GM19397 (cell line): ENCODE measurements around the gene DTNBP1.
"Not testable (repeated sequence)": the region's sequence is repeated elsewhere in the genome, so short reads cannot be mapped to it uniquely, and the experiment has no call there.

Experiments
- ATAC-seq: cut with Tn5 transposase; IDR thresholded peaks from one replicate; pipeline ENCODE4 v1.9.1; 2021; ENCODE audit warnings: mild to moderate bottlenecking, moderate library complexity; ENCODE audit not compliant: unreplicated experiment

The DTNBP1 gene

GRCh38 chr6:15672291-15672690, 9.5 kb upstream of the DTNBP1 start:
- ATAC-seq = no peak

DNA sequence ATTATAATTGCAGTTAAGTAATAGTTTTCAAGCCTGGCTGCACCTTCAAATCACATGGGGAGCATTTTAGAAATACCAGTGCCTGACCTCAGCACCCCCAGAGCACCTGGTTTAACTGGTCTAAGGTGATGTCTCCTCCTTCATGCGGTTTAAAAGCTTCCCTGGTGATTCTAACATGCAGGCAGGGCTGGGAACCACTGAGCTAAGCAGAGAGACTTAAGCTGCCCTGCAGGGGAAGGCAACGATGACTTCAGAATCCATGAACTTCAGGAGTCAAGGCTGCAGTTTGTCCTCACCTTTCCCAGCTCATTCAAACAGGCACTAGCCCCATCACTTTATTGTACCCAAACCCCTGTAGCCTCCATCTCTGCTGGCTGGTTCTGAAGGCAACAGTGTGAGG, 6.1 kb upstream of the DTNBP1 start:
- no peak for ATAC-seq

- ATAC-seq = not testable (repeated sequence)
Measured at GRCh38 chr6:15666896-15667295, 4.1 kb upstream of the DTNBP1 start.

DNA sequence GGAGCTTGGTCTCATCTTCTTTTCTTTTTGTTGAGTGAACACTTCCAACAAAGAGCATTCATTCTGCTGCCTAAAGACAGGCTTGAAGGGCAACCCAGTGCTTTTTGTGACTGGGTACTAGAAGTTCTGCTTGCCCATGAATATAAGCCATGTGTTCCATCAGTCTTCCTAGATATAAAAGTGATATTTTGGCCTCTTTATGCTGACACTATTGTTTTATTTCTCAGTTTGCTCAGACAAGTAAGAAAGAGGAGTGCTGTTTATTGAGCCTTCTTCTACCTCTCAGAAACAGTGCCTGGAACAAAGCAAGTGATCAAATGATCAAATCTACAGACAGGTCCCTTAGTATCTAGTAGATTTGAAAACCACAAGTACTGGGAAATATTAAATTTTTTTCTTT, 2.4 kb upstream of the DTNBP1 start:
- no peak for ATAC-seq

GRCh38 chr6:15663130-15663871, 473 bp upstream of the DTNBP1 start:
- ATAC-seq = no peak

GRCh38 chr6:15661853-15662325, 939 bp downstream of the DTNBP1 start:
- ATAC-seq = no peak

DNA sequence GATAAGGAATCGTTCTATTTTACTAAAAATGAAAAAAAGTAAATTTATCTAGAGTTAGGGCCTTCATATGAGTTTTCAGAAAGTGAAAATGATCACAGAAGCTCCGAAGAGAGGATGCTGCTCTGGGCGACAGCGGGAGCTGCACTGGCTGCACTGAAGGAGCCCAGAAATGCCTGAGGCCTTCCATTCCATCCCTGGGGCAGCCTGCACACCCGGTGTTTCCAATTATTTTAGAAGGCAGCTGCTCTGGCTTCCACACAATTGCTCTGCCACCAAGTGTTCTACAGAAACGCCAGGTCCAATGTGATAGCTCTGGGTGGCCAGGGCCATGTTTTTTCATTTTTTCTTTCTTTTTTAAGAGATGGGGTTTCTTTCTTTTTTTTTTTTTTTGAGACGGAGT, 3.6 kb downstream of the DTNBP1 start:
- no peak for ATAC-seq

DNA sequence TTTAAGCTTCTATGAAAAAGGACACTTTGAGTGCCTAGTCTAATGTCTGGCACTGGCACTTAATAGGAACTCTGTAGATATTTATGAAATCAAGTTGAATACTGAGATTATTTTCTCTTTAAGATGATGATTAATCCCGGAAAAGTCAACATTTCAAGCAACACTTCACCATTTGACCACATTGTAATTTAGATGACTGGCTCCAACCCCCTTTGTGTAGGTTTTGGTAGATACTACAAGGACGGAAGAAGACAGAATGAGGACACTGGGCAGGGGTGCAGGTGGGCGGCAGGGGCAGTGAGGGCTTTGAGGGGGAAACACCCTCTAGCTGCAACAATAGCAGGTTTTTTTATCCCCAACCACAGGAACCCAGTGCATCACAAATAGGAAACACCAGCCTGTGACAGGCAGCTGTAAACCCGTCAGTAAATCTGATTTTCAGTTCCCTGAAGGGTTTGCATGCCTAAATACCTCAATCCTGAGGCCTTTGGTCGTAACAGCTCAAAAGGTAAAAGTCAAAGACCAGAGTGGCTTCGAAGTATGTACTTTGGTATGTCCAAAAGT, 4.6 kb downstream of the DTNBP1 start:
- no peak for ATAC-seq

- no peak for ATAC-seq
Measured at GRCh38 chr6:15657290-15657689, 5.5 kb downstream of the DTNBP1 start.

DNA sequence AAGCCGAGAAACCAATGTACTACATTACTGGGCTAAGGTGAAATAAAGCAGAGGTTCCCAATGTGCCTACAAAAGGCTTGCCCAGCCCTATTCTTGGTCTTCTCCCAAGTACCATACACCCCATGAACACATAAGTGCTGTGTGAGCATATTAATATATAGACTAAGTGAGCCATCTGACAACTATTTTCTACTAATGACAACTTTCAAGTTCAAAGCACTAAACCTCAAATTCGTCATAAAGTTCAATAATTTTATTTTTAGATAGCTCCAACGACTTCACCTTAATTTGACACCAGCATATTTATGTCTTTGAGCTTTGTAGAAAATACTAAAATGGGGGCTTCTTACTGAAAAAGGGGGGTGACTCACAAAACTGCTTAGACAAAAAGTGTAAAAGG, 6.7 kb downstream of the DTNBP1 start:
- ATAC-seq = no peak

DNA sequence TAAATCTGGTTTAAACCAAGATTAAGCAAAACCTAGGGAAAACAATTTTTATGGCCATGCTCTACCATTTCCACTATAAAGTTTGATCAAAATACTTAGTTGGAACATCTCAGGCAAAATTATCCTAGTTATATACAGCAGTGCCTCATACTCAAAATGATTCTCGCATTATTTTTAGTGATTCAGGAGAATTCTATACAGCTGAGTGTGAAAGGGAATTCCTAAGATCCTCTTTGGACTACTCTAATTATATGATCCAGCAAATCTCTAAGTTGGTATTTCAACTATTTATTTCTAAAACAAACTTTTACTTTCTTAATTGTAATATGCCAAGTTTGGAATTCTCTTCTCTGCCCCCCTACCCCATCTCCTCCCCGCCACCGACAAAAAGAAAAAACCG, 8.6 kb downstream of the DTNBP1 start:
- no peak for ATAC-seq

DNA sequence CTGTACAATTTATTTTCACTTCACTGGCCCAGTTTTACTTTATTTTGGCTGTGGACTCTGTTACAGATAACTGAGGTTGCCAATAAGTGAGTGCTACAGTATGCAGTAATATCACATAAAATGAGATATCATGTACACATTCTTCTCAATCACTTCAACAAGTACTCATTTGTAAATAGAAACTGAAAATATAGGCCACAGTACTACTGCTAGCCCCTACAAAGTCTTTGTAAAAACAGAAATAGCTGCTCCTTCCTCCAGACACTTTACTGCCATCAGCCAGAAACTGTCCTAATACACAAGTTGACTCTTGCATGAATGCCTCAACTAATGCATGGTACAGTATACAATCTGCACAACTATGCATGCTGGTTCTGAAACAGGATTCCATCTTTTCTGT, 9.2 kb downstream of the DTNBP1 start:
- ATAC-seq = no peak

DNA sequence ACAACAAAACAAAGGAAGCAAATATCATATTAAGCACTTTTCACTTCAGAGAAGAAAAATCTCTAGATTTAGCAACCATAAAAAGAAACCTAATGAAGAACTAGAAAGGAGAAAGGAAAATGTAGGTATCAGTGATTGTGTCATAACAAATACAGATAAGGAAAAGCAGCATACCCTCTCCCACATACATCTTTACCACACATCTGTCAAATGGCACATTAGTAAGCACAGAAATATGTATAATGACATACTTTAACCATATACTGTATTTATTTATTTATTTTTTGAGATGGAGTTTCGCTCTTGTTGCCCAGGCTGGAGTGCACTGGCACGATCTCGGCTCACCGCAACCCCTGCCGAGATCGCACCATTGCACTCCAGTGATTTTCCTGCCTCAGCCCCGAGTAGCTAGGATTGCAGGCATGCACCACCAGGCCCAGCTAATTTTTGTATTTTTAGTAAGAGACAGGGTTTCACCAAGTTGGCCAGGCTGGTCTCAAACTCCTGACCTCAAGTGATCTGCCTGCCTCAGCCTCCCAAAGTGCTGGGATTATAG, 12.7 kb downstream of the DTNBP1 start:
- not testable (repeated sequence) for ATAC-seq

DNA sequence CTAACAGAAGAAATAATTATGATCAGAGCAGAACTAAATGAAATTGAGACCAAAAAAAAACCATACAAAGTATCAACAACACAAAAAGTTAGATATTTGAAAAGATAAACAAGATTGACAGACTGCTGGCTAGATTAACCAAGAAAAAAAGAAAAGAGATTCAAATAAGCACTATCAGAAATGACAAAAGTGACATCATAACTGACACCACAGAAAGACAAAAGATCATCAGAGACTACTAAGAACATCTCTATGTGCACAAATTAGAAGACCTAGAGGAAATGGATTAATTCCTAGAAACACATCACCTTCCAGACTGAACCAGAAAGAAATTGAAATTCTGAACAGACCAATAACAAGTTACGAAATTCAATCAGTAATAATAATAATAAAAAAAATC, 17.9 kb downstream of the DTNBP1 start:
- no peak for ATAC-seq

GRCh38 chr6:15643542-15643941, 19.3 kb downstream of the DTNBP1 start:
- no peak for ATAC-seq

- ATAC-seq = no peak
Measured at GRCh38 chr6:15642276-15642675, 20.6 kb downstream of the DTNBP1 start.

GRCh38 chr6:15638373-15638772, 24.5 kb downstream of the DTNBP1 start:
- ATAC-seq = no peak

- no peak for ATAC-seq
Measured at GRCh38 chr6:15631432-15631831, 31.4 kb downstream of the DTNBP1 start.

DNA sequence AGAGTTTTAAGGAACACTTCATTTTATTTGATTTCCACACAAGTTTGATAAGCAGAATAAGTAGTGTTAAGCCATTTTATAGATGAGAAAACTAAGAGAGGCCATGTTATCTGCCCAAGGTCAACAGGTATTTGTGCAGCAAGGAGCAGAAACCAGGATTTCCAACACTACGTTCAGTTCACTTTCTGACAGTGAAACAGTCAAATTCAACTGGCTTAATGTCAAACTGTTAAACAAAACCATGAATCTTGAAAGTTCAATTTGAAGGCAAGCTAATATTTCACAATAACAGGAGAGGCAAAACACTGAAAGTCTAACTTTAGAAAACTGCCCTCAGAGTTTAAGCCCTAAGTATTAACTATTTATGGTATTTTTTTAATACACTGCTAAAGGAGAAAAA, 32.6 kb downstream of the DTNBP1 start:
- no peak for ATAC-seq

GRCh38 chr6:15629487-15629886, 33.3 kb downstream of the DTNBP1 start:
- no peak for ATAC-seq

DNA sequence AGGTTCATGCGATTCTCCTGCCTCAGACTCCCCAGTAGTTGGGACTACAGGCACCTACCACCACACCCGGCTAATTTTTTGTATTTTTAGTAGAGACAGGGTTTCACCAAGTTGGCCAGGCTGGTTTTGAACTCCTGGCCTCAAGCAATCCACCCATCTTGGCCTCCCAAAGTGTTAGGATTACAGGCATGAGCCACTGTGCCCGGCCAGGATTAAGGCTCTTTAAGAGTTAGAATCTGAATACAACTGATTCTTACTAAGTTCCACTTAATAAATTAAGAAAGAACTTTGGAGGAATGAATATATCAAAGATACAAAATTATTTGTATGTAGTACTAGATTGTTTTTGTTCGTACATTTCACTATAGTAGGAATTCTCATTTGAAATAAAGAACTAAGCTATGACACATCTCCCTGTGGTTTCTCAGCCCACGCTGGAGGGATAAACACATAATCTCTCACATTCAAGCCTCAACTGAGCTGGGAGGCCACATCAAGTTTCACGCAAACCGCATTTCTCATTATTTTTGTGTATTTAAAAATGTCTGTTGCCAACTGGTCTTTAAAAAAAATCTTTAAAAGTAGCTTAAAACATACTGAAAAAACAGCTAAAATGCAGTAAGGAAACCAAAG, 34.2 kb downstream of the DTNBP1 start:
- no peak for ATAC-seq

DNA sequence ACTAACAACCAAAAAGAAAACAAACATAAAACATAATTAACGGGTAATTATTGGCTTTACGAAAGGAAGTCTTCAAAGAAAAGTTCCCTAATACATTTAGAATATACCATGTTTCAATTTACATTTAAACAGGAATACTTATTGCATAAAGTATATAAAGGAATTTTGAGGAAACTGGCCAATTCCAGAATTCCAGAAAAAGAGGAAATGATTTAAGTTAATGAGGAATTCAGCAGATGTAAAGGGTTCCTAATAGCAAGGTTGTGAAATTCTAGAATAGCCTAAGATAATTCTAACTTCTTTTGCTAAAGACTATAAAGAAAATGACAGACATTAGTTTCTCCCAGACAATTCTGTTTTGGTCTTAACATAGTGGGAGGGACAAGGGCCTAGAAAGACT, 35.0 kb downstream of the DTNBP1 start:
- ATAC-seq = no peak
